GM12865 (cell line): ENCODE data around the gene ATXN1.
A peak's percentile ranks its signal among the peaks of the same experiment; 100 is the strongest.

Experiments used
- DNase-seq: peaks from one replicate; pipeline ENCODE4 v3.0.0; 2010; ENCODE audit warnings: low read depth
- H3K4me3 ChIP-seq: 2 replicates; pipeline ENCODE4 v1.5.1; 2011; ENCODE audit warnings: mild to moderate bottlenecking, low read depth, low read length, control low read depth
- CTCF ChIP-seq: IDR thresholded peaks from 2 replicates; pipeline ENCODE4 v1.5.1; 2011; ENCODE audit warnings: low read length, control low read depth, low read depth, inconsistent platforms; ENCODE audit not compliant: insufficient read depth; ENCODE audit errors: missing control alignments

ATXN1 gene

GRCh38 chr6:16698162-16698533, 63.1 kb downstream of the ATXN1 start:
- no peak overlapping the region for H3K4me3 ChIP-seq
- no peak for DNase-seq
- TF ChIP-seq CTCF, result no peak

- DNase-seq, result no peak
- no peak overlapping the region for H3K4me3 ChIP-seq
- TF ChIP-seq CTCF, result no peak
These were observed 63.7 kb downstream of the ATXN1 start for GRCh38 chr6:16697437-16698161.

GRCh38 chr6:16696496-16696895, 64.8 kb downstream of the ATXN1 start:
- no peak overlapping the region for H3K4me3 ChIP-seq
- DNase-seq, result no peak
- no peak for TF ChIP-seq CTCF

- TF ChIP-seq CTCF, result no peak
- peak; percentile 68 for DNase-seq
- no peak overlapping the region for H3K4me3 ChIP-seq
These were observed 66.3 kb downstream of the ATXN1 start for GRCh38 chr6:16694781-16695578.

- no peak overlapping the region for H3K4me3 ChIP-seq
- TF ChIP-seq CTCF, result no peak
- DNase-seq, result peak; percentile 38
These were observed 69.9 kb downstream of the ATXN1 start for GRCh38 chr6:16691324-16691723.

GRCh38 chr6:16690608-16691142, 70.6 kb downstream of the ATXN1 start:
- TF ChIP-seq CTCF, result no peak
- peak; percentile 72 for DNase-seq
- H3K4me3 ChIP-seq, result no peak overlapping the region
